K562 (cell line): Measurements from ENCODE around the gene UVRAG. TPM values are rescaled to one million over a fixed set of nuclear protein-coding genes. Genes with fewer than 3 reads are reported as not detected.

ENCODE experiments used
- ADNP ChIP-seq: fragments of 200-800 bp; sonication (Bioruptor generic); IDR thresholded peaks from 2 replicates; pipeline ENCODE4 v1.6.1; 2016; ENCODE audit warnings: missing genetic modification characterization, missing compliant biosample characterization
- BACH1 ChIP-seq: fragments of 200-800 bp; sonication (Bioruptor generic); IDR thresholded peaks from 2 replicates; pipeline ENCODE4 v1.6.1; 2016; ENCODE audit warnings: missing genetic modification characterization, missing compliant biosample characterization
- CTBP1 ChIP-seq: fragments of 450-650 bp; IDR thresholded peaks from 2 replicates; pipeline ENCODE4 v1.6.1; 2016; ENCODE audit warnings: borderline replicate concordance
- DDX20 ChIP-seq: fragments of 450-650 bp; IDR thresholded peaks from 2 replicates; pipeline ENCODE4 v1.6.1; 2016; ENCODE audit warnings: missing genetic modification characterization, low read depth, mild to moderate bottlenecking, missing compliant biosample characterization, moderate library complexity
- GABPB1 ChIP-seq: sonication (generic); formaldehyde crosslinking; IDR thresholded peaks from 2 replicates; pipeline ENCODE4 v1.8.0; 2022; ENCODE audit warnings: mild to moderate bottlenecking, missing genetic modification reagents
- GATAD2A ChIP-seq: fragments of 450-650 bp; IDR thresholded peaks from 2 replicates; pipeline ENCODE4 v1.6.1; 2017
- GTF2F1 ChIP-seq: IDR thresholded peaks from 2 replicates; pipeline ENCODE4 v1.6.1; 2011; ENCODE audit warnings: low read depth, low read length, improper control_type of control experiment
- MAFG ChIP-seq: fragments of 450-650 bp; conservative IDR thresholded peaks from 2 replicates; pipeline ENCODE4 v1.6.1; 2016; ENCODE audit warnings: missing genetic modification characterization, missing compliant biosample characterization
- PHF21A ChIP-seq: fragments of 450-650 bp; IDR thresholded peaks from 2 replicates; pipeline ENCODE4 v1.6.1; 2017; ENCODE audit warnings: low read depth, borderline replicate concordance
- PTTG1 ChIP-seq: fragments of 450-650 bp; IDR thresholded peaks from 2 replicates; pipeline ENCODE4 v1.6.1; 2016; ENCODE audit warnings: low read depth, mild to moderate bottlenecking, missing genetic modification characterization, missing compliant biosample characterization
- RAD51 ChIP-seq: fragments of 450-650 bp; IDR thresholded peaks from 2 replicates; pipeline ENCODE4 v1.7.1; 2016; ENCODE audit warnings: low read depth, mild to moderate bottlenecking, borderline replicate concordance
- RBFOX2 ChIP-seq: fragments of 200-400 bp; formaldehyde crosslinking; IDR thresholded peaks from 2 replicates; pipeline ENCODE4 v1.6.1; 2017; ENCODE audit warnings: low read depth, mild to moderate bottlenecking, low read length, moderate library complexity
- RCOR1 ChIP-seq, 2 experiments: IDR thresholded peaks; 2 replicates each; pipeline ENCODE4 v1.6.1; 2012; ENCODE audit warnings: low read depth in 2 of 2, low read length in 2 of 2, borderline replicate concordance in 1 of 2, improper control_type of control experiment in 1 of 2
- SMARCB1 ChIP-seq: IDR thresholded peaks from 2 replicates; pipeline ENCODE4 v1.6.1; 2011; ENCODE audit warnings: improper control_type of control experiment, low read depth; ENCODE audit not compliant: insufficient read length
- SREBF1 ChIP-seq: fragments of 150-350 bp; IDR thresholded peaks from 2 replicates; pipeline ENCODE4 v1.6.1; 2014; ENCODE audit warnings: antibody characterized with exemption, low read depth, low read length, borderline replicate concordance
- WHSC1 ChIP-seq: IDR thresholded peaks from one replicate; pipeline ENCODE4 v1.6.1; 2012; ENCODE audit warnings: low read length, control low read depth, inconsistent platforms
- XRCC5 ChIP-seq: fragments of 200-400 bp; formaldehyde crosslinking; IDR thresholded peaks from 2 replicates; pipeline ENCODE4 v1.6.1; 2017; ENCODE audit warnings: low read depth, mild to moderate bottlenecking, low read length
- ZBED1 ChIP-seq: IDR thresholded peaks from 2 replicates; pipeline ENCODE4 v1.6.1; 2014
- ZNF165 ChIP-seq: fragments of 250-450 bp; sonication (Bioruptor Pico); IDR thresholded peaks from 2 replicates; pipeline ENCODE4 v1.4.0; 2020; ENCODE audit warnings: borderline replicate concordance
- ZNF3 ChIP-seq: fragments of 250-450 bp; sonication (Bioruptor Pico); IDR thresholded peaks from 2 replicates; pipeline ENCODE4 v1.5.0; 2021; ENCODE audit warnings: mild to moderate bottlenecking, moderate library complexity
- ZNF316 ChIP-seq: fragments of 450-650 bp; IDR thresholded peaks from 2 replicates; pipeline ENCODE4 v1.6.1; 2016
- ZNF436 ChIP-seq: fragments of 250-450, 450-650 bp; sonication (Bioruptor Pico); formaldehyde crosslinking; IDR thresholded peaks from 2 replicates; pipeline ENCODE4 v1.7.0; 2020; ENCODE audit warnings: mild to moderate bottlenecking
- polyA plus RNA-seq, 8 experiments: library from polyadenylated mRNA; depleted of rRNA in 4 of 8; stranded (reverse) in 5 of 8; unstranded in 3 of 8; fragments of >200 nt; fragmentation: Nextera tagmentation in 2 of 8; fragmentation: Illumina TruSeq in 1 of 8; extraction: Ambion mirVana in 2 of 8; extraction: Trizol in 1 of 8; gene quantifications; 2 replicates each; pipeline versions ENCODE4 v1.2.1 to v1.2.3, GENCODE V29; 2011 to 2014; ENCODE audit warnings: inconsistent platforms in 1 of 8, missing spikeins in 1 of 8
- total RNA-seq, 7 experiments: library from RNA; depleted of rRNA in 6 of 7; stranded (reverse); fragments of >200 nt in 6 of 7; fragmentation: Illumina TruSeq in 2 of 7; extraction: Trizol in 2 of 7; gene quantifications; 2 replicates each; pipeline versions ENCODE4 v1.2.1 to v1.2.3, GENCODE V29; 2011 to 2021; ENCODE audit warnings: low replicate concordance in 1 of 7
- TF ChIP-seq, protein P1 (sequence below): fragments of 450-650 bp; IDR thresholded peaks from 2 replicates; pipeline ENCODE4 v1.6.1; 2017; ENCODE audit warnings: antibody characterized with exemption
- TF ChIP-seq, protein P2 (sequence below): sonication (generic); formaldehyde crosslinking; IDR thresholded peaks from 2 replicates; pipeline ENCODE4 v1.8.0; 2022; ENCODE audit warnings: mild to moderate bottlenecking, low read depth, missing genetic modification reagents
- TF ChIP-seq, protein P3 (sequence below): fragments of 250-450 bp; sonication (Bioruptor Pico); IDR thresholded peaks from 2 replicates; pipeline ENCODE4 v1.5.0; 2021
- TF ChIP-seq, protein P4 (sequence below), 3 experiments: fragments of 200-800 bp in 1 of 3; sonication (Bioruptor generic) in 1 of 3; sonication (generic) in 1 of 3; formaldehyde crosslinking in 1 of 3; IDR thresholded peaks; 2 replicates each; pipeline versions ENCODE4 v1.6.1 to v1.8.0; 2016 to 2022; ENCODE audit warnings: mild to moderate bottlenecking in 2 of 3, missing compliant biosample characterization in 2 of 3, missing genetic modification characterization in 2 of 3, missing genetic modification reagents in 1 of 3

The UVRAG gene
- total and polyA plus RNA-seq, 9 of the 15 experiments (the other 6 are each of a cell fraction or from before 2014, with no cell fraction given), result 3.1 to 17.8 (median 12.4) TPM

DNA sequence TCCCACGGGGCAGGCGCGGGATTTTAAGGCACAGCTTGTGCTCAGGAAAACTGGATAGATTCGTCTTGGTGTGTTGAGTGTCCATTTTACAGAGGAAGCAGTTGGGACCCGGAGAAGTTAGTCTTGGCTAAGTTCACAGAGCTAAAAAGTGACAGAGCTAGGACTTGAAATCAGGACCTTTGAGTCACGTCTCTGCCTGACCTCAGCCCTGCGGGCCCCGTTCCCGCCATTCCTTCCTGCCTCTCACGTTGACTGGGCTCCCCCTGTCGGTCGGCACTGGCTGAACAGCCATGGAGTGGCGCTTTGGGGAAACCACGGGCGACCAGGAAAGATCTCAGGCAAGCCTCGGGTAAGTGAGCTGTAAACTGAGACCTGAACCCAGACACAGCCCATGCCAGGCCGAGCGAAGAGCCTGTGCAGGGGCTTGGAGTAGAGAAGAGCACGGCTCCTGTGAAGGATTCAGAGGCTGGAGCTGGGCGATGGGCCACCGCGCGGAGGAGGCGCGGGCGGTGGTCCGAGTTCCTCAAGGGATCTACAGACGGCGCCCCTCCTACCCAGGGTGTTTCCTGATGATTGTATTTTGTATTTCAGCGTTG, 337.2 kb downstream of the UVRAG start (continued):
- TF ChIP-seq, protein P1, sequence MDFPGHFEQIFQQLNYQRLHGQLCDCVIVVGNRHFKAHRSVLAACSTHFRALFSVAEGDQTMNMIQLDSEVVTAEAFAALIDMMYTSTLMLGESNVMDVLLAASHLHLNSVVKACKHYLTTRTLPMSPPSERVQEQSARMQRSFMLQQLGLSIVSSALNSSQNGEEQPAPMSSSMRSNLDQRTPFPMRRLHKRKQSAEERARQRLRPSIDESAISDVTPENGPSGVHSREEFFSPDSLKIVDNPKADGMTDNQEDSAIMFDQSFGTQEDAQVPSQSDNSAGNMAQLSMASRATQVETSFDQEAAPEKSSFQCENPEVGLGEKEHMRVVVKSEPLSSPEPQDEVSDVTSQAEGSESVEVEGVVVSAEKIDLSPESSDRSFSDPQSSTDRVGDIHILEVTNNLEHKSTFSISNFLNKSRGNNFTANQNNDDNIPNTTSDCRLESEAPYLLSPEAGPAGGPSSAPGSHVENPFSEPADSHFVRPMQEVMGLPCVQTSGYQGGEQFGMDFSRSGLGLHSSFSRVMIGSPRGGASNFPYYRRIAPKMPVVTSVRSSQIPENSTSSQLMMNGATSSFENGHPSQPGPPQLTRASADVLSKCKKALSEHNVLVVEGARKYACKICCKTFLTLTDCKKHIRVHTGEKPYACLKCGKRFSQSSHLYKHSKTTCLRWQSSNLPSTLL, result no peak
- TF ChIP-seq, protein P2, sequence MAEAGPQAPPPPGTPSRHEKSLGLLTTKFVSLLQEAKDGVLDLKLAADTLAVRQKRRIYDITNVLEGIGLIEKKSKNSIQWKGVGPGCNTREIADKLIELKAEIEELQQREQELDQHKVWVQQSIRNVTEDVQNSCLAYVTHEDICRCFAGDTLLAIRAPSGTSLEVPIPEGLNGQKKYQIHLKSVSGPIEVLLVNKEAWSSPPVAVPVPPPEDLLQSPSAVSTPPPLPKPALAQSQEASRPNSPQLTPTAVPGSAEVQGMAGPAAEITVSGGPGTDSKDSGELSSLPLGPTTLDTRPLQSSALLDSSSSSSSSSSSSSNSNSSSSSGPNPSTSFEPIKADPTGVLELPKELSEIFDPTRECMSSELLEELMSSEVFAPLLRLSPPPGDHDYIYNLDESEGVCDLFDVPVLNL (CRISPR knock-in tag), result peak; percentile 85
- no peak for TF ChIP-seq GTF2F1
- no peak for TF ChIP-seq RAD51
- no peak for TF ChIP-seq DDX20 (tag)
- TF ChIP-seq GABPB1, result no peak
- TF ChIP-seq, protein P3, sequence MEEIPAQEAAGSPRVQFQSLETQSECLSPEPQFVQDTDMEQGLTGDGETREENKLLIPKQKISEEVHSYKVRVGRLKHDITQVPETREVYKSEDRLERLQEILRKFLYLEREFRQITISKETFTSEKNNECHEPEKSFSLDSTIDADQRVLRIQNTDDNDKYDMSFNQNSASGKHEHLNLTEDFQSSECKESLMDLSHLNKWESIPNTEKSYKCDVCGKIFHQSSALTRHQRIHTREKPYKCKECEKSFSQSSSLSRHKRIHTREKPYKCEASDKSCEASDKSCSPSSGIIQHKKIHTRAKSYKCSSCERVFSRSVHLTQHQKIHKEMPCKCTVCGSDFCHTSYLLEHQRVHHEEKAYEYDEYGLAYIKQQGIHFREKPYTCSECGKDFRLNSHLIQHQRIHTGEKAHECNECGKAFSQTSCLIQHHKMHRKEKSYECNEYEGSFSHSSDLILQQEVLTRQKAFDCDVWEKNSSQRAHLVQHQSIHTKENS, result no peak
- no peak for TF ChIP-seq SMARCB1
- 0 out of 2 replicates have a peak, but pooled peaks have one; percentile 44 for TF ChIP-seq RBFOX2
- no peak for TF ChIP-seq MAFG (tag)
- no peak for TF ChIP-seq ZNF316
- TF ChIP-seq BACH1 (tag), result no peak
- no peak for TF ChIP-seq GATAD2A
- no peak for TF ChIP-seq ZNF165 (CRISPR knock-in tag)
- TF ChIP-seq ZNF3 (CRISPR knock-in tag), result no peak
- TF ChIP-seq CTBP1, result peak; percentile 54
- no peak for TF ChIP-seq XRCC5
- TF ChIP-seq WHSC1, result no peak
- TF ChIP-seq SREBF1, result no peak
- peak in 1 of 2 experiments; percentile 92; a peak in 2 of 4 replicates for TF ChIP-seq RCOR1 (IDR thresholded peaks at IDR 0.05; ENCODE audit: borderline replicate concordance in 1 of 2, low read depth in 2 of 2, low read length in 2 of 2)
- no peak for TF ChIP-seq PTTG1 (tag)
- TF ChIP-seq ADNP (tag), result no peak
- TF ChIP-seq ZNF436 (CRISPR knock-in tag), result no peak
- TF ChIP-seq, protein P4, sequence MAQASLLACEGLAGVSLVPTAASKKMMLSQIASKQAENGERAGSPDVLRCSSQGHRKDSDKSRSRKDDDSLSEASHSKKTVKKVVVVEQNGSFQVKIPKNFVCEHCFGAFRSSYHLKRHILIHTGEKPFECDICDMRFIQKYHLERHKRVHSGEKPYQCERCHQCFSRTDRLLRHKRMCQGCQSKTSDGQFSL (CRISPR knock-in tag; IDR thresholded peaks at IDR 0.05), result 0 out of 2 replicates have a peak, but pooled peaks have one; percentile 33
- TF ChIP-seq, protein P4 (tag; IDR thresholded peaks at IDR 0.05), result no peak
- peak; percentile 82; the same call in 1 of the 2 replicates for TF ChIP-seq PHF21A
- no peak for TF ChIP-seq ZBED1
